ENCODE measurements around the gene MYH14. TPM values are rescaled to one million over a fixed set of nuclear protein-coding genes. Genes with fewer than 3 reads are reported as not detected.
"Not testable (repeated sequence)": the region's sequence is repeated elsewhere in the genome, so short reads cannot be mapped to it uniquely, and the experiment has no call there.

Gene MYH14
- total RNA-seq, 2 donors from 2014 or later, result not detected

DNA sequence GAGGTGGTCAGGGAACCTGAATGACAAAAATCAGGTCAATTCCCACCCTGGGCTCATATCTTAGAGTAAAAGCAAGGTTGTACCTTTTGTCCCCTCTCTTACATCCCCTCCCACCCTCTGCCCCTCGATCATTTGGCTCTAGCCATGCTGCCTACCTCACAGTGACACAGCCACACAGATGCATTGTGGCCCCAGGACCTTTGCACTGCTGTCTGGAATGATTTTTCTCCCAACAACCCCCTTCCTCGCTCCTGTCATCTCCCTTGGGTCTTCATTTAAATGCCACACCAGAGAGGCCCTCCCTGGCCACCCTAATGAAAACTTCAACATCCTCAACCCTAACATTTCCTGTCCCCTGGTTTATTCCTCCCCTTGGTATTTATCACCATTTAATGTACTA lies 4.3 kb downstream of the MYH14 start:
- peaks cover 0 to 5% of the 10 kb centered on the region in 2 donors for H3K9me3 Mint-ChIP-seq

GRCh38 chr19:50209131-50209530 lies 5.7 kb downstream of the MYH14 start:
- Mint-ChIP-seq H3K9me3 (peaks cover 0 to 5% of the 10 kb centered on the region in 2 donors), H3K36me3 (no peaks in the 10 kb centered on the region), H3K27ac (no peak overlapping the region)
- ATAC-seq (no peak), DNase-seq (ENCODE audit: low spot score in 2 of 2) (no peak)

More for the DNA sequence above, 4.3 kb downstream of the MYH14 start:
- Mint-ChIP-seq H3K27ac (no peak overlapping the region), H3K36me3 (no peaks in the 10 kb centered on the region)
- ATAC-seq (no peak), DNase-seq (ENCODE audit: low spot score in 2 of 2) (no peak)

DNA sequence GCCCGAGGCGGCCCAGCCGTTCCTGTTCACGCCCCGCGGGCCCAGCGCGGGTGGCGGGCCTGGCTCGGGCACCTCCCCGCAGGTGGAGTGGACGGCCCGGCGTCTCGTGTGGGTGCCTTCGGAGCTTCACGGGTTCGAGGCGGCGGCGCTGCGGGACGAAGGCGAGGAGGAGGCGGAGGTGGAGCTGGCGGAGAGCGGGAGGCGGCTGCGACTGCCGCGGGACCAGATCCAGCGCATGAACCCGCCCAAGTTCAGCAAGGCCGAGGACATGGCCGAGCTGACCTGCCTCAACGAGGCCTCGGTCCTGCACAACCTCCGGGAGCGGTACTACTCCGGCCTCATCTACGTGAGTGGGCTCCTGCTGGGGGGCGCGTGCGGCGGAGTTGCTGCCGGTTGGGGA lies 7.0 kb downstream of the MYH14 start:
- ATAC-seq (no peak), DNase-seq (ENCODE audit: low spot score in 2 of 2) (no peak)
- Mint-ChIP-seq H3K9me3 (peaks cover 0 to 5% of the 10 kb centered on the region in 2 donors), H3K36me3 (no peaks in the 10 kb centered on the region), H3K27ac (no peak overlapping the region)

GRCh38 chr19:50213925-50214324 lies 10.5 kb downstream of the MYH14 start:
- Mint-ChIP-seq H3K27ac (no peak overlapping the region), H3K9me3 (peaks cover 0 to 5% of the 10 kb centered on the region in 2 donors), H3K36me3 (no peaks in the 10 kb centered on the region)
- DNase-seq (ENCODE audit: low spot score in 2 of 2) (no peak), ATAC-seq (no peak)

GRCh38 chr19:50214699-50215543 lies 11.5 kb downstream of the MYH14 start:
- no peak for ATAC-seq
- Mint-ChIP-seq H3K36me3 (no peaks in the 10 kb centered on the region), H3K9me3 (peaks cover 0 to 5% of the 10 kb centered on the region in 2 donors), H3K27ac (no peak overlapping the region)
- DNase-seq (ENCODE audit: low spot score in 2 of 2), result no peak

GRCh38 chr19:50215820-50216219 lies 12.4 kb downstream of the MYH14 start:
- ATAC-seq, result no peak
- Mint-ChIP-seq H3K36me3 (no peaks in the 10 kb centered on the region), H3K9me3 (peaks cover 0 to 5% of the 10 kb centered on the region in 2 donors), H3K27ac (no peak overlapping the region)
- DNase-seq (ENCODE audit: low spot score in 2 of 2), result no peak

GRCh38 chr19:50221087-50221486 lies 17.7 kb downstream of the MYH14 start:
- Mint-ChIP-seq H3K36me3 (no peaks in the 10 kb centered on the region), H3K9me3 (peaks cover 4 to 5% of the 10 kb centered on the region in 2 donors), H3K27ac (no peak overlapping the region)
- ATAC-seq (no peak), DNase-seq (ENCODE audit: low spot score in 2 of 2) (no peak)

- H3K36me3 Mint-ChIP-seq, result no peaks in the 10 kb centered on the region
Observed at GRCh38 chr19:50222691-50223438, 19.4 kb downstream of the MYH14 start.

GRCh38 chr19:50223439-50223716 lies 20.0 kb downstream of the MYH14 start:
- H3K27ac Mint-ChIP-seq, result no peak overlapping the region
- ATAC-seq (no peak), DNase-seq (ENCODE audit: low spot score in 2 of 2) (no peak)
- H3K36me3 Mint-ChIP-seq, result no peaks in the 10 kb centered on the region
- peaks cover 4 to 5% of the 10 kb centered on the region in 2 donors for H3K9me3 Mint-ChIP-seq

More at GRCh38 chr19:50222691-50223438, 19.4 kb downstream of the MYH14 start:
- ATAC-seq, result no peak
- DNase-seq (ENCODE audit: low spot score in 2 of 2), result no peak
- Mint-ChIP-seq H3K9me3 (peaks cover 4 to 5% of the 10 kb centered on the region in 2 donors), H3K27ac (no peak overlapping the region)

GRCh38 chr19:50224986-50225747 lies 21.7 kb downstream of the MYH14 start:
- H3K36me3 Mint-ChIP-seq, result no peaks in the 10 kb centered on the region
- DNase-seq (ENCODE audit: low spot score in 2 of 2) (no peak), ATAC-seq (no peak)
- H3K27ac Mint-ChIP-seq, result no peak overlapping the region
- H3K9me3 Mint-ChIP-seq, result peaks cover 4 to 5% of the 10 kb centered on the region in 2 donors

- Mint-ChIP-seq H3K9me3 (peaks cover 4 to 5% of the 10 kb centered on the region in 2 donors), H3K36me3 (no peaks in the 10 kb centered on the region), H3K27ac (no peak overlapping the region)
- ATAC-seq (no peak), DNase-seq (ENCODE audit: low spot score in 2 of 2) (no peak)
Observed at GRCh38 chr19:50226536-50226935, 23.1 kb downstream of the MYH14 start.

GRCh38 chr19:50228153-50228552 lies 24.7 kb downstream of the MYH14 start:
- H3K27ac Mint-ChIP-seq; H3K9me3 Mint-ChIP-seq; DNase-seq (ENCODE audit: low spot score in 2 of 2); ATAC-seq; H3K36me3 Mint-ChIP-seq: not testable (repeated sequence)

DNA sequence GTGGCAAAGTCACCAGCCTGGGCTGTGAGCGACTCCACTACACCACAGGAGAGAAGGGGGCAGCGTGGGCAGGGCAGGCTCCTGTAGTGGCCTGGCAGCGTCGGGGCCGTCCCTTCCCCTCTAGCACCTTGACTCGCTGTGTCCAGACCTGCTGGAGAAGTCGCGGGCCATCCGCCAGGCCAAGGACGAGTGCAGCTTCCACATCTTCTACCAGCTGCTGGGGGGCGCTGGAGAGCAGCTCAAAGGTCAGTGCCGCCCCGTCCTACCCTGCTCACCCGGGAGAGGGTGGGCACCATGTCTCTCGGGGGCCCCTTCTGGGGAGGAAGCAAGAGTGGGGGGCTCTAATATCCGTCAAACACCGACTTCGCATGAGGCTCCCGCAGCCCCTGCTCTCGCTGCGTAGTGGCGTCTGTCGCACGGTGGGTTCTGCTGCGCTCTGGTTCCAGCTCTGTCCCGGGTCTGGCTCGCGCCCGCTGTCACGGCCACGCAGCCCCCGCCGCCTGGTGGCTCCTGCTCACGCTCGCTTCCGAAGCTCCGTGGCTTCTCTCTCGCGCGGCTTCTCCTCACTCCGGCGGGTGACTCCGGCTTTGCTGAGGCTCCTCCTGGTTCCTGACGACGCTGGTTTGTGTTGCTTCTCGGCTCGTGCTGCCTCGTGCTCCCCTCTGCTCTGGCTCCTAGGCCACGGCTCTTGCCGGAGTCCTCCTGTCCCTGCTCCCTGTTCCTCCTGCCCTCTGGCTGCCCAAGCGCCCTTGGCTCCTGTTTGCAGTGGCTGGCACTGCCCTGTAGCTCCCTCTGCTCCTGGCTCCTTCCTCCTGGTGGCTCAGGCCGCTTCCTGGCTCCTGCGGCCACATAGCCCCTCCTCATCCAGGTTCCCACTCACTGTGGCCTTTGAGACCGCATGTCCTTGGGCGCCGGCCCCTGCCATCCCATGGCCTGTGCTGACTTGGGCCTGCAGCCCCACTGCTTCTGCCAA lies 27.2 kb downstream of the MYH14 start:
- Mint-ChIP-seq H3K9me3 (no peaks in the 10 kb centered on the region), H3K36me3 (no peaks in the 10 kb centered on the region), H3K27ac (no peak overlapping the region)
- DNase-seq (ENCODE audit: low spot score in 2 of 2), result no peak
- no peak for ATAC-seq

DNA sequence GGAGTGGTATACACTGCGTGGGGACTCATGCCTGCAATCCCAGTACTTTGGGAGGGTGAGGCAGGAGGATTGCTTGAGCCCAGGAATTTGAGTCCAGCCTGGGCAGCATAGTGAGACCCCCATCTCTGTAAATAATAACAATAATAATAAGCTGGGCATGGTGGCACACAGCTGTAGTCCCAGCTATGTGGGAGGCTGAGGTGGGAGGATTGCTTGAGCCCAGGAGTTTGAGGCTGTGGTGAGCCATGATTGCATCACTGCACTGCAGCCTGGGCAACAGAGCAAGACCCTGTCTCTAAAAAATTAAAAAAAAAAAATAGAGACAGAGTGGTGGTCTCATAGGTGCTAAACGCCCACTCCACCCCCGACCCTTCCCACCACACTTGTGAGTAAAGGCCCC lies 28.0 kb downstream of the MYH14 start:
- H3K36me3 Mint-ChIP-seq; DNase-seq (ENCODE audit: low spot score in 2 of 2); H3K9me3 Mint-ChIP-seq; H3K27ac Mint-ChIP-seq; ATAC-seq: not testable (repeated sequence)

- no peak for ATAC-seq
- H3K9me3 Mint-ChIP-seq, result no peaks in the 10 kb centered on the region
- no peaks in the 10 kb centered on the region for H3K36me3 Mint-ChIP-seq
- H3K27ac Mint-ChIP-seq, result no peak overlapping the region
- no peak for DNase-seq (ENCODE audit: low spot score in 2 of 2)
Observed at GRCh38 chr19:50231821-50232220, 28.4 kb downstream of the MYH14 start.

- Mint-ChIP-seq H3K9me3 (no peaks in the 10 kb centered on the region), H3K36me3 (no peaks in the 10 kb centered on the region), H3K27ac (no peak overlapping the region)
- ATAC-seq, result no peak
- DNase-seq (ENCODE audit: low spot score in 2 of 2), result no peak
Observed at GRCh38 chr19:50232600-50232999, 29.2 kb downstream of the MYH14 start.
